Islet of Langerhans (tissue), 1 donor: Measurements from ENCODE around the gene ABLIM1.
A peak's percentile ranks its signal among the peaks of the same experiment; 100 is the strongest.

Experiments
- FAIRE-seq: peaks from one replicate; lab custom pipeline; 2011; peaks lifted over from hg19 to GRCh38; lab: Jason Lieb, UNC

Gene ABLIM1

DNA sequence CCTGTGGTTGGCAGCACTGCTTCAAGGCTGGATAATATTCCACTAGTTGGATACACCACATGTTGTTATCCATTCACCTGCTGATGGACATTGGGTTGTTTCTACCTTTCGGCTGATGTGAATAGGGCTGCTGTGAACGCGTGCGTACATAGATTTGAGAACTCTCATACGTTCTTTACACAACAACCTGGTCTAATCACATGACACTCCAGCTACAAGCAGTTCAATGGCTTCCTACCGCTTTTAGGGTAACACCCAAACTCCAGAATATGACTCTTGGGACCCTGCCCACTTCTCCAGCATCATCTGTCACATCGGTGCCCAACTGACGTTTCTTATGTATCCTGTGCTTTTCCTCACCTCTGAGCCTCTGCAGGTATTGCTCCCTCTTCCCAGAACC is 114.6 kb downstream of the ABLIM1 start:
- no peak for FAIRE-seq

DNA sequence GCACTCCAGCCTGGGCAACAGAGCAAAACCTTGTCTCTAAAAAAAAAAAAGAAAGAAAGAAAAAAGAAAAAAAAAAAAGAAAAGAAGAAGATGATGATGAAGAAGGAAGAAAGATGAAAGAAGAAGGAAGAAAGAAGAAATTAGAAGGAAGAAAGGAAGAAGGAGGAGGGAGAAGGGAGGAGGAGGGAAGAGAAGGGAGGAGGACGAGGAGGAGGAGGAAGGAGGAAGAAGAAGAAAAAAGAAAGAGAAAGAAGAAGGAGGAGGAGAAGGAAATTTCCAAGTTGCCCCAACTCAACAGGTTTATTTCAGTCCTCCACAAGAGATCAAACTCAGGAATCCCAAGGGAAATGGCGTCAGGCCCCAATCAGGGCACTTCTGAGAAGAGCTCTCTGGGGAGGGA is 115.7 kb downstream of the ABLIM1 start:
- no peak for FAIRE-seq

DNA sequence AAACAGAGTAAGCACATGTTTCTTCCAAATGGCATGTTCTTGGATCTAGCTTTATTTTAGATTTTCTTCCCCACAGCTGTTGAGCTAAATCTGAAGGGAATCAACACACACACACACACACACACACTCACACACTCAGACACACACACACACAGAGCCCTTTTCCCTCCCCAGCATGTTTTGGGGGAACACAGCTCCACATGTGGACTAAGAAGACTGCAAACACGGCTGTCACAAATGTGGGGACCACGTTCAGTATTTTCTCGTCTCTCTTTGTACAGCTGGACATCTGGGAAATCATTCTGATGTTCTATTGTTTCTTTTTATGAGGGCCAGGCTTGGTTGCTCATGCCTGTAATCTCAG is 116.3 kb downstream of the ABLIM1 start:
- no peak for FAIRE-seq

DNA sequence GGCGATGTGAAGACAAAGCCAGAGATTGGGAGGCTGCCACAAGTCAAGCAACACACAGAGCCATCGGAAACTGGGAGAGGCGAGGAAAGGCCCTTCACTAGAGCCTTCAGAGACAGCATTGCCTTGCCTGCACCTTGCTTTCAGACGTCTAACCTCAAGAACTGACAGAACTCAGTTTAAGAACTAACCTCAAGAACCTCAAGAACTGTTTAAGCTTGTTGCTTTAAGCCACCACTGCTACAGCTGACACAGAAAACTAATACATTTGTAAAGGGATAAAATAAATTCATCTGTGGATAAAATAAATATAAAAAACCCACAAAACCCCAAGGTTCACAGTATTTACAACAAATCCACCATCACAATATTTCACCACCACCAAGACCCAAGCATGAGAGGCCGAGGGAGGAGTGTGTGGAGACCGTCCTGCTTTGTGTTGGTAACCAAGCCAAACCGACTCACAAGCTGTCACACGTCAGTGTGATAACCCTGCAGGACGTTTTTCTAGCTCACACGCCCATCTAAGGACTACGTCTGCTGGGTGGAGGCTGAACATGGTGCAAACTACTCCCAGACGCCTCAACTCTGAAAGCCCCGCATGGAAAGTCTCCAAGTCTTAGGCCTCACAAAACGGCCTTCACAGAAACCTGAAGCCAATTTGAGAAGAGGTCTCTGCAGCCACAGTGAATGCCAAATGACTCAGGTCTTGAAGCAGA is 116.8 kb downstream of the ABLIM1 start:
- FAIRE-seq: no peak

DNA sequence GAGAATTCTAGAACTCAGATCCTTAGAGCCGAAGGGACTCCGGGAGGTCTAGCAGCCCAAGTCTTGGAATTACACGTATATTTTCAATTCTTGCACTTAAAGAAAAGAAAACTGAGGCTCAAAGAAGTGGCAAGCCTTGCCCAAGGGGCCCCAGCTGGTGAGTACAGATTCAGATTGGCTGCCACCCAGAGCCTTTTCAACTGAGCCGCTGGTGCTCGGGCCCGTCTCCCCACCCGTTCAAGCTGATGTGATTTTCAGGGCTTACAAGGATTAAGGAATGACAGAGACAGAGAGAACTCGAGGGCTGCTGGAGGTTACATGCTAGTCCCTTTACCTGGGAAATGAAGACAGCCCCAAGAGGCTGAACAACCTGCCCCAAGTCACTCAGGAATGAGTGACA is 117.8 kb downstream of the ABLIM1 start:
- no peak for FAIRE-seq

DNA sequence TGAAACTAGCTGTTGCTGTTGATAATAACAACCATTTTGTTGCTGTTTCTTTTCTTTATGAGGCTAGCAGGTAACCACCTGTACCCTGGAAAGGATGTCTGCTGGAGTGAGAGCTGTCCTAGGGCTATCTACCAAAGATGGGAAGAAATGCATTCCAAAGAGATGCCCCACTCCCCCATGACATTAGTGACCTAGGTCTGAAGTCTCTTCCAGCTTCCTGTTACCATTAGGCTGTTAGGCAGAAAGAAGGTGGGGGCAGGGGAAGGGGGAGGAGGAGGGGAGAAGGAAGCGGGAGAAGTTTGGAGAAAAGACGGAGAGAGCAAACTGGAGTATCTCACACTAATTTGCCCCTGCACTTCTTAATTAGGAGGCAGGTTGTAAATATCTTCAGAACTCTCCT is 118.5 kb downstream of the ABLIM1 start:
- FAIRE-seq: no peak

DNA sequence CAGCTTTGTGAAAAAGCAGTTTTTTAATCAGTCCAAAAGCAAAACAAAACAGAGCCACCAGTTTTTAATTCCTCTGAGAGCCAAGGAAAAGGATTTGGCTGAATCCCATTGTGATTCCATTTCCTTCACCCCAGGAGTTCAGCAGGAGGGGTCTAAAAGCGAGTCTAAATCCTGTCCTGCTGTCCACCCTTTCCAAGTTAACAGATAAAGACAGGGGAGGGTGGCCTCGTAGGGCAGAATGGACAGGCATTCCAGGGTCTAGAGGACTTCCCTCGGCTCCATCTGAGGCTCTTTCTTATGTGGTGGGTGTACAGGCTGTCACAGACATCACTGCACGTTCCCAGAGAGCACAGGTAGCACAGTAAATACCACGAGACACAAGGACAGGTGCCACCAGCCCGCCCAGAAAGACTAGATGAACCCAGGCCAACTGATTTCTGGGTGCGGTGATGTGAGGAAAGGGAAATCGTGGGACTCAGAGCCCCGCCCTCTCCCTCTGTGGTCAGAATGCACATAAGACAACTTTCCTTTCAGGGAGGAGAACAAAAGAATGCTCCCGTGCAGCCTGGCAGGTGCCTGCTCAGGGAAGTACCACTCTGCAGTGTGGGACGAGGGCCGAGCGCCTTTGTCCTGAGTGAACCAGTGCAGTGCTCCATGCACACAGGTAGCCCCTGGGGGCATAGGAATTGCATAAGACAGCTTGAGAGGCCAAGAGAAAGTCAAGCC is 119.7 kb downstream of the ABLIM1 start:
- no peak for FAIRE-seq

DNA sequence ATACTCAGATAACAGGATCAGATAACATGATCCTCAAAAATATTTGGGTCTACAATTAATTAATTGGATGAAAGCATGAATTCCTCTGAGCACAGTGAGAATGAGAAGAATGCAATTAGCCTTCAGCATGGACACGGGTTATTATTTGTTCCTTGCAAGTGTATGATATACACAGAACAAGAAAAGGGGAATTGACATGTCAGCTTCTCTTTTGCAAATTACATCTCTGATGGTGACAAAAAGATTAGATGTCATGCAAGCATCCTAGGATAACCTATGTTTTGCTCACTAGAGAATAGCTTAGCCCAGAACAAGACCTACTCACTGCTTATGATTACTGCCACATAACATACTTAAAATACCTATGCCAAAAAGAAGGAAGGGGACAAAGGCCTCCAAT is 120.3 kb downstream of the ABLIM1 start:
- FAIRE-seq: no peak

DNA sequence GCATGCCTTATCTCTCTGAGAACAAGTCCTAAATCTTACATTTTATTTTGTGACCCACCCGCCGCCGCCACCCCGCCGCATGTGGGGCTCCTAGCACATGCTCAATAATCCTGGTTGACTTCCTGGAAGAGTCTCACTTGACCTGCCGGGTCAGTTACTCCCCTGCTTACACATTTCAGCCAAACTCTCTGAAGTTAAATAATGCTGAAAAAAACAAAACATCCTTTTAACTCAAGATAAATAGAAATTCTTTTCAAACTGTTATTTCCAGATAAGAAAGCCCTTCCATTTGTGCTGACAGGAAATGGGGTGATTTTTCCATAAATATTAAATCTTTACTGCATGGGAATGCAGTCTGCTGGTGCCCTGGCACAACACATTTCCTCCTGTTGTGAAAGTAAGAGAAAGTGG is 123.5 kb downstream of the ABLIM1 start:
- no peak for FAIRE-seq

DNA sequence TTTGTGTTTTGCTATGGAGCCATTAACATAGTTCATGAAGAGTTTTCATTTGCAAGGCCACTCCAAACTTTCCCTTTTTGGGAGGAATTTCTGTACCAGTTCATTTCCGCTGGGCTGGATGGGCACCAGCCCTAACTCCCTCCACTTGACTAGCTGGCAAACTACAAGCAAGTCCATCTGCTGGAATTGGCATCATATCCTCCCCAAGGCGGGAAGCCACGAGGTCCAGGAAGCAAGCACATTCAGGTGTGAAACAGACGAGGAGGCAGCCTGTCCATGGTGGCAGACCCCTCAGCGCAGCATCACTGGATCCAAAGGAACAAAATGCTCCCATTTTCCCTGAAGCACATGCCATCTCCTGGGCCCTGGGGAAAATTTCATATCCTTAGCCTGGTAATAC is 125.8 kb downstream of the ABLIM1 start:
- no peak for FAIRE-seq

DNA sequence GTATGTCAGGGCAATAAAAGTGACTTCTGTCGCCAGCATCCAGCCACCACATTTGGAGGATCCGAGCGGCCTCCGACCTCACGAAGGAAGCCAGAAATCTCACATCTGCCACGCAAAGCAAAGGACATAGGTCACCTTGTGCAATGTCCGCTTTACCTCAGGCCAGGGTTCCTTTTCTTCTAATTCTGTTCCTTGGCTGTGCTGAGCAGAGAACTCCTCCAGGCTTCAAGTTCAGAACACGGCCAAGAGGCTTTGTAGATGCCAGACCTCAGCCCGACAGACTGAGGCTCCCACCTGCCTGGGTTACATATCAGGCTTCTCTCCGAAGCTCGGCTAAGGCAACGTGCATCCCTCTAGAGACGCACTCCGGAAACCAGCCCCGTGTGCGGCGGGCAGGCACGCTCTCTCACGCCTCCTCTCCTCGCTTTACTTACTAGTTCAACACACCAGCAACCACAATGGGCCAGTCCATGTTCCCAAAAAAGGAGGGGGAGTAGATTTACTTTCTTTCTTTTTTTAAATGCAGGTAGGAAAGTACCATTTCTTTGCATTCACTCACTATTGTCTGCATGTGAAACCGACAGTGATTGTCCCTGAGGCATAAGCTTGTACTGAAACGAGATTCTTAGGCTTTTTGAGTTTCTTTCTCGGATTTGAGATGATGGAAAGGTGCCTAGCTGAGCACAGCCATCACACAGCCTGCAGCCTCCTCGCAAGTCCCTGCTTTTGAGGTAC is 131.4 kb downstream of the ABLIM1 start:
- no peak for FAIRE-seq

DNA sequence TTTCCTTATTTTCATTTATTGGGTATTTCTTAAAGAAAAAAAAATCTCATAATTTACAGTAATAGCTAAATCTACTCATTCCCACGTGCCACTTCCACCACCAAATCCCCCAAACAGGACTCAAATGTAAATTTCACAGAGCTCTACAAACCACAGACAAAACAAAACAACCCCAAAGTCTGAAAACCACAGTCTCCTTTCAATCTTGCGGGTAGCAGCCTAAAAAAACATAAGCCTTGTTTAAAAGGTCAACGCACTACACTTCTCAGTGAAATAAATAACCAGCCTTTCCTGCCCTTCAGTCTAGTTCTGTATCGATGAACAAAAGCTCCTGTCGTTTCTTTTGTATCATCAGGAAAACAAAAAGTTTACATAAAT is 132.0 kb downstream of the ABLIM1 start:
- FAIRE-seq: no peak

DNA sequence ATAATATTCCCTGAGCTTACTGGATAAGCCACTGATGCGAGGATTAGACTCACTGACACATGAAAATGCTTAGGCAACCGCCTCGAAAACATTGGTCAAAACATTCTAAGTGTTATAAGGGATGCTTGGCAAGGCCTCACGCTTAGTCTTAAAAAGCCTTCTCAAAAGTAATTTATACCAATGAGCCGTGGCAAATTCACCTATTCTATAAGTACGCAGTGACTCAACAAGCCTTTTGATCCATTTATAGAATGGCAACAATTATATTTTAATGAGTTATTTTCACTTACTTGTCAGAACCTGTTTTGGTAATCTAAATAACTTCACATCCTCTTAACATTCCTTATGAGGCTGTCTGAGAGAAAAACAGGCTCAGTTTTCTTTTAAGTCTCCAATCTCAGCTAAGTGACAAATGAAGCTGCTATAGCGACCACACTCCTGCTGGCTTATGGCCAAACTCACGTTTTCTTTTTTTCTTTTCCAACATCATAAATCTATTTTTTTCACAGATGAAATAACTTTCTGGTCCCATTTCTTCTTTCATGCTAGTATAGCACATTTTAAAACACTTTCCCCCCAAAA is 132.6 kb downstream of the ABLIM1 start:
- FAIRE-seq: peak; percentile 87

DNA sequence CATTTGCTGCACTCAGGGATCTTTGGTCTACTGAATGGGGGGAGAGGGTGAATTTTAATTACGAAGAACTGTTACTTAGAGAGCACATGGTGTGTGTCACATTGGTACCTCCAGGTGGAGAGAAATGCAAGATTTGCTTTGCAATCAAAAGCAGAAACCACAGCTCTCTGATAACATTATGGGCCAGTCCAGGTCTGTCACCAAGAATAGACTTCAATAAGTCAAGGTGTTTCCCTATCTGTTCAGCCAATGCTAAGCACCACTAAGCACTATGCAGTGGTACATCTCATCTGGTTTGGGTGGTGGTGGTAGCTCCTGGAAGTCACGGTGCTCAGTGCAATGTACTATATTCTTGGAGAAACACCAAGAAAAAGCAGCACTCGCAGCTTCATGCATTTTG is 134.2 kb downstream of the ABLIM1 start:
- FAIRE-seq: no peak

DNA sequence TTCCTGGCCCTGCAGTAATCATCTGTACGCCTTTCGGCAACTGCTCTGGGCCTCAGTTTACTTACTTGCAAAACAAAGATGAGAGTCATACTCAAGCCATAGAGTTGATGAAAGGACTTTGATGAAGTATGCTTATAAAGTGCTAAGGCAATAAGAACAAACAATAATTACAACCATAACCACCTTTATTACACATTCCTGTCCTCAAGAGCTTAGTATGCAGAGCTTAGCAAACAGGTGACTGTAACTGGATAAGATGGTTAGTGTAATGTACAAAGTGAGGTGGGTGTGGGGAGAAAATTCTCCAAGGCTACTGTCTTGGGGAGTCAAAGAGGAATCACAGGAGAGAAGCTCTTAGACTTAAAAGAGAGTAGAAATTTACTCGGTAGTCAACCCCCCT is 136.8 kb downstream of the ABLIM1 start:
- no peak for FAIRE-seq

DNA sequence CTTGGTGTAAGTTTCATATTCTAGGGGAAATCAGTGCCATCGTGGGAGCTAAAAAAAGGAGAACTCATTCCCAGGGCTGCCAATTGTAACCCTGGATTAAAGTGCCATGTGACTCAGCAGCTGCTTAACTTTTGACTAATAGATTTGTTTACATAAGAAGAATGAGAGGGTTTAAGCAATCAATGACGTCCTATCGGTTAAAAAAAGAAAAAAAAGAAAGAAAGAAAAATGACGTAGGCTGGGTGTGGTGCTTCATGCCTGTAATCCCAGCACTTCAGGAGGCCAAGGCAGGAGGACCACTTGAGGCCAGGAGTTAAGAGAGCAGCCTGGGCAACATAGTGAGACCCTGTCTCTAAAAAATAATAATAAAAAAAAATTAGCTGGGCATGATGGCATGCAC is 137.6 kb downstream of the ABLIM1 start:
- peak; percentile 74 for FAIRE-seq

DNA sequence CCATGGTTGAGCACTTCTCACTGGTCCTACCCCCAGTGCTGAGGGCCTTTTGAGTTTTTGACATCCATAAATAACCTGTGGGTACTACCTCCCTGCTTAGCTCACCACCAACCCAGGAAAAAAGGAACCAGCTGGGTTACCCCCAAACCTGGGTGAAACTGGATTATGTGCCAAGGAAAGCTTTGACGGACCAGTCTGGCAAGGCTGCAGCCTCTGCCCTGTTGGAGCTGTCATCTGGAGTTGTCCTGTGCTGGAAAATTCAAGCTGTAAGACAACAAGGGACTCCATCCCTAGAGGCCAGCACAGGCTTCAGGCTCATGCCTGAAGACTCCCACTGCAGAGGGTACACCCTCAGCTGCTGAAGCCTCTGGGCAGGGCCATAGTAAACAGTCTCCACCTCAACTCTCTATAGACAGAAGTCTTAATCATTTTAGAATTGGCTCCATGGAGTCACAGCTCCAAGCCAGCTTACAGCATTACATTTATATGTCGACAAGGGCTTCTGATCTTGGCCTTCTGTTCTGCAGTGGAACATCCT is 138.2 kb downstream of the ABLIM1 start:
- no peak for FAIRE-seq

DNA sequence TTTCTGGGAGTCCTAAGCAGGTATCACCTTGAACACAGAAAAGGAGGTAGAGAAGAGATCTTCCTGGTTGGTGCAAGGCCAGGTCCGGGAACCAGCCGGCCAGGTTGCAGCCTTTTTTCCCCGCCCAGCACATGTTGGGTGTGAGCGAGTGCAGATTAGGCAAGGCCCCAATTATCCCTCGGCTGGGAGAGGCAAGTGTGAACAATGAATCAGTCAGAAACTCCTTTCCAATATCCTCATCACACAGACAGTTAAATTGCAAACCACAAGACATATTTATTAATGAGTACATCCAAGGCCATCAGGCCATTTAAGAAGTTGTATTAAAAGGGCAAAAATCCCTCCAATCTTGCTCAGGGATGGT is 138.8 kb downstream of the ABLIM1 start:
- no peak for FAIRE-seq

DNA sequence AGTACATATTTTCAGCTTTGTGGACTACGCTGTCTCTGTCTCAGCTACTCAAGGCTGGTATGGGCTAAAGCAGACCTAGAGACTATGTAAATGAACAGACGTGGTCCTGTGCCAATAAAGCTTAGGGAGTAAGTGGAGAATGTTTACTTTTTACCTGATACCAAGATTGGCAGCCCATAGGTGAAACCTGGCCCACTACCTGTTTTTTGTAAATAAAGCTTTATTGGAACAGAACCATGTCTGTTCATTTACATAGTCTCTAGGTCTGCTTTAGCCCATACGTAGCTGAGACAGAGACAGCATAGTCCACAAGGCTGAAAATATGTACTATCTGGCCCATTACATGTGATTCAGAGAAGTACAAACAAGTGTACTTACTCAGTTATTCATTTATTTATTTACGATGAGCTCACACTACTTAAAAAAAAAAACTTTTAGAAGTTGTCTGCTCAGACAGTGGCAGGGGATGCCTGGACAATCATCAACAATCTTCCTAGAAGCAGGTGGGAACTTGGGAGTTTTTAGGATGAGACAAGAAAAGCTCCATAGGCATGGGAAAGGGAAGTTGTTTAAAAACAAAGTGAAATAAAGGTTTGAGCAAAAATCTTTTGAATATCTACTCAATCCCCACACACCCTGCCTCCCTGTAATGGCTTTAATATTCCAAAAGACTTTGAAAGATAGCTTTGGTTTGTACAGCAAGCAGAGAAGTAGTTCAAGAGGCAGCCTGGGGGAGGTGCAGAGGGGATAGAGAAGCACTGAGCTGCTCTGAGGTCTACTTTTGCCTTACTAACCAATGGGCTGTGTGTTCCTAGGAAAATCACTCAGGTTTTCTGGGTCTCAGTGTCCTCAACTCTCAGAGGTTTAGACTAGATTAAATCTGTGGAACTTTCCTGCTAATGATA is 139.4 kb downstream of the ABLIM1 start:
- FAIRE-seq: no peak

DNA sequence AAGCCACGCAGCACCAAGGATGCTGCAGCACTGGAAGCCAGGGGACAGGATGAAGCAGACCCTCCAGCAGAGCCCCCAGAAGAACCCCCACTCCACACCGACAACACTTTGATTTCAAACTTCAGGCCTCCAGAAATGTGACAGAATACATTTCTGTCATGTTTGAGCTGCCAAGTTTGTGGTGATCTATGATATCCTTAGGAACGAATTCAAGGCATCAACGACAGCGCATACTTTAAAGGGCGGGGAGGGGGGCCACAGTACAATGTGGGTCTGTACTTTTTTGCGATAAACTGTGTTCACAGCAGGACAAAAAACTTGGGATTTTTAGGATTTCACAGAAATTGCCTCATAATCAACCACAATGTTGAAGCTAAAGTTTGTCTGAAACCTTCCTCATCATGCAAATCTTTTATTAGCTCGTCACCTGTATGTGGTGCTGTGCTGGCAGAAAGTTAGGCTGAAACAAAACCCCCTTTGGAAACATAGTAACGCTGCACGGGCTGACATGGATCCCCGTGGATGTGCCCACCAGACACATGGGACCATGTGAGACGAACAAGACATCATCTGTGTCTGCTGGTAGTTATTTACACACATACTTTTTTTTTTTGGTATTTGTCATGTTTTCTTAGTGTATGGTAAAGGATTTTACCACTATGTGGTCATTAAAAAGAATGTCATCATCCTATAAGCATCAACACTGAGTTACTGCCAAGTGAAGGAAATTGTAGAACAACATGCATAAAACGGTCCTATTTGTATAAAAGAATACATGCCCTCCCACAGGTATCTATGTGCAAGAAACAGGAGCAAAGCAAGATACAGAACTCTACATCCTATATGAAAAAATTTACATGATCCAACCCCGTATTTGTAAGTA is 140.5 kb downstream of the ABLIM1 start:
- FAIRE-seq: no peak

DNA sequence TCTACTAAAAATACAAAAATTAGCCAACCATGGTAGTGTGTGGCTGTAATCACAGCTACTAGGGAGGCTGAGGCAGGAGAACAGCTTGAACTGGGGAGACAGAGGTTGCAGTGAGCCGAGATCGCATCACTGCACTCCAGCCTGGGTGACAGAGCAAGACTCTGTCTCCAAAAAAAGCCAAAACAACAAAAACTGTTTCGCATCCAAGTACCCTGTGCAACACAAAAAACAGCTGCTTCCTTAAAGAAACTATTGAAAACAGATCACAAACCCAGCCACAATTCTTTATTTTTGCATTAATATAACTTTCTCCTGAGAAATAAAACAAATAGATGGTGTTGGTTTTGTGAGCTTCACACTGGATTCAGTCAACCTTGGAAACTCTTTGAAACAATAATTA is 141.7 kb downstream of the ABLIM1 start:
- no peak for FAIRE-seq
